HepG2 (cell line): ENCODE results near the gene SRCAP. TPM values are rescaled to one million over a fixed set of nuclear protein-coding genes. Genes with fewer than 3 reads are reported as not detected.

Experiments
- EHMT2 ChIP-seq: fragments of 200-600 bp; sonication (generic); IDR thresholded peaks from 2 replicates; pipeline ENCODE4 v1.7.0; 2017; ENCODE audit warnings: antibody characterized with exemption, low read depth, low read length, borderline replicate concordance
- ETV6 ChIP-seq: sonication (generic); formaldehyde crosslinking; conservative IDR thresholded peaks from 2 replicates; pipeline ENCODE4 v1.4.0; 2020; ENCODE audit warnings: missing genetic modification reagents
- HDAC2 ChIP-seq: sonication (generic); formaldehyde crosslinking; IDR thresholded peaks from 2 replicates; pipeline ENCODE4 v1.4.0; 2020; ENCODE audit warnings: missing genetic modification reagents
- HNRNPUL1 ChIP-seq: fragments of 200-400 bp; formaldehyde crosslinking; IDR thresholded peaks from 2 replicates; pipeline ENCODE4 v1.6.1; 2017; ENCODE audit warnings: low read depth, mild to moderate bottlenecking, low read length, moderate library complexity
- MTA1 ChIP-seq: sonication (generic); formaldehyde crosslinking; IDR thresholded peaks from 2 replicates; pipeline ENCODE4 v1.4.0; 2020; ENCODE audit warnings: missing genetic modification reagents, mild to moderate bottlenecking, borderline replicate concordance
- NCOA2 ChIP-seq: sonication (generic); formaldehyde crosslinking; IDR thresholded peaks from 2 replicates; pipeline ENCODE4 v1.8.0; 2022; ENCODE audit warnings: inconsistent platforms
- SMYD3 ChIP-seq: sonication (generic); formaldehyde crosslinking; IDR thresholded peaks from 2 replicates; pipeline ENCODE4 v1.8.1; 2023; ENCODE audit warnings: mild to moderate bottlenecking, missing genetic modification reagents
- ZFY ChIP-seq: sonication (generic); formaldehyde crosslinking; IDR thresholded peaks from 2 replicates; pipeline ENCODE4 v1.4.0; 2020; ENCODE audit warnings: missing genetic modification reagents
- ZNF138 ChIP-seq: sonication (generic); formaldehyde crosslinking; IDR thresholded peaks from 2 replicates; pipeline ENCODE4 v1.5.0; 2020; ENCODE audit warnings: mild to moderate bottlenecking, low read depth, missing genetic modification reagents
- ZNF317 ChIP-seq: sonication (generic); formaldehyde crosslinking; IDR thresholded peaks from 2 replicates; pipeline ENCODE4 v1.5.0; 2020; ENCODE audit warnings: mild to moderate bottlenecking, missing genetic modification reagents
- ZNF367 ChIP-seq: sonication (generic); formaldehyde crosslinking; IDR thresholded peaks from 2 replicates; pipeline ENCODE4 v1.4.0; 2020; ENCODE audit warnings: missing genetic modification reagents, borderline replicate concordance
- polyA plus RNA-seq, 8 experiments: library from polyadenylated mRNA; depleted of rRNA in 3 of 8; stranded (reverse) in 7 of 8; unstranded in 1 of 8; fragments of >200 nt; fragmentation: Illumina TruSeq in 4 of 8; extraction: Trizol in 4 of 8; gene quantifications; 2 replicates each; pipeline versions ENCODE4 v1.2.1 to v1.2.3, GENCODE V29; 2011 to 2016; ENCODE audit warnings: low read depth in 4 of 8, missing spikeins in 1 of 8, mixed read lengths in 1 of 8; ENCODE audit not compliant: insufficient read depth in 1 of 8
- total RNA-seq, 5 experiments: library from RNA; depleted of rRNA; stranded (reverse); fragments of >200 nt; fragmentation: Illumina TruSeq; extraction: Trizol; gene quantifications; 2 replicates each; pipeline ENCODE4 v1.2.3, GENCODE V29; 2016; ENCODE audit warnings: low read depth in 1 of 5
- TF ChIP-seq, protein P1 (sequence below): sonication (generic); formaldehyde crosslinking; conservative IDR thresholded peaks from 2 replicates; pipeline ENCODE4 v1.8.0; 2022; ENCODE audit warnings: mild to moderate bottlenecking, moderate library complexity, missing genetic modification reagents
- TF ChIP-seq, protein P2 (sequence below): sonication (generic); formaldehyde crosslinking; IDR thresholded peaks from 2 replicates; pipeline ENCODE4 v1.4.0; 2020; ENCODE audit warnings: missing genetic modification reagents, borderline replicate concordance
- TF ChIP-seq, protein P3 (sequence below): sonication (generic); formaldehyde crosslinking; IDR thresholded peaks from 2 replicates; pipeline ENCODE4 v1.4.0; 2020; ENCODE audit warnings: missing genetic modification reagents
- TF ChIP-seq, protein P4 (sequence below): sonication (generic); formaldehyde crosslinking; IDR thresholded peaks from 2 replicates; pipeline ENCODE4 v1.4.0; 2020; ENCODE audit warnings: missing genetic modification reagents, mild to moderate bottlenecking, borderline replicate concordance
- TF ChIP-seq, protein P5 (sequence below): sonication (generic); formaldehyde crosslinking; IDR thresholded peaks from 2 replicates; pipeline ENCODE4 v1.5.0; 2020; ENCODE audit warnings: missing genetic modification reagents

Gene SRCAP
- total and polyA plus RNA-seq, 2 of the 13 experiments (the other 11 are each of a cell fraction or from before 2014, with no cell fraction given) = 4.9 to 9.0 TPM

DNA sequence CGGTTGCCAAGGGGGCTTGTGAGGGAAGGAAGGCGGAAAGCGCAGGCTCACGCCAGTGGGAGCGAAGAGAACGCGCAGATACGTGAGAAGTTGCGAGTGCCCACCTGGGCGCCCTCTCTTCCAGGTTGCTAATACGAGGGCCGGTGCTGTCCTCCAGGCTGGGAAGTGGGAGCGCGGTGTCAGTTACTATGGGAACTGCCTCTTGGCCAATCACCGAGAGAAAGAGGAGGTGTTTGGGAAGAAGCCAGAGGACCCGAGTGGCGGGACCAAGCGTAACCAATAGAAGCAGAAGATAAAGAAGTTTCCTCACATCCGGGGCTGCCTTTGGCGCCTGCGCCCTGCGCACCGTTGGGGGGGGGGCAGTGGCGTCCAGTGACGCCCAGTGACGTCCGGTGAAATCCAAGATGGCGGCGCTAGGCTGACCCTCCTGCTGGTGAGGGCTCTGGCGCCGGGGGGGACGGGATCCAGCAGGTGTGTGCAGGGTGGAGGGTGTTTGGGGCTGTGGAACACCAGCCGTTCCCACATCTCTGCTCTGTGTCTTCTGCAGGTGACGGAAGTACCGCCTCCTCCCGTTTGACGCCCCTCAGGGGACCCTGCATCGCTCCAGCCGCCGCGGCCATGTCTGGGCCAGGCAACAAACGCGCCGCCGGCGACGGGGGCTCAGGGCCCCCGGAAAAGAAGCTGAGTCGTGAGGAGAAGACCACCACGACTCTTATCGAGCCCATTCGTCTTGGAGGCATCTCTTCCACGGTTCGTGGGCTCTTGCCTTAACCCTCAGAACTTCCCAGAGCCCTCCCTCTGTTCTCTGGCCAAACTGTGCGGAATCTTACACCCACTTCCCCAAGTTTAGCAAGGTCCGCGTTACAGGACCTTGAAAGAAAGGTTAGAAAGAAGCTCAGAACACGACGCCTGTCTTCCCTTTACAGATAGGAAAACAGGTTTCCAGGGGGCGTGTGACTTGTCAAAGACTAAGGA is 63.2 kb downstream of the SRCAP start, which contains the start of the genes CFAP119 and RNF40 (continued):
- TF ChIP-seq, protein P1, sequence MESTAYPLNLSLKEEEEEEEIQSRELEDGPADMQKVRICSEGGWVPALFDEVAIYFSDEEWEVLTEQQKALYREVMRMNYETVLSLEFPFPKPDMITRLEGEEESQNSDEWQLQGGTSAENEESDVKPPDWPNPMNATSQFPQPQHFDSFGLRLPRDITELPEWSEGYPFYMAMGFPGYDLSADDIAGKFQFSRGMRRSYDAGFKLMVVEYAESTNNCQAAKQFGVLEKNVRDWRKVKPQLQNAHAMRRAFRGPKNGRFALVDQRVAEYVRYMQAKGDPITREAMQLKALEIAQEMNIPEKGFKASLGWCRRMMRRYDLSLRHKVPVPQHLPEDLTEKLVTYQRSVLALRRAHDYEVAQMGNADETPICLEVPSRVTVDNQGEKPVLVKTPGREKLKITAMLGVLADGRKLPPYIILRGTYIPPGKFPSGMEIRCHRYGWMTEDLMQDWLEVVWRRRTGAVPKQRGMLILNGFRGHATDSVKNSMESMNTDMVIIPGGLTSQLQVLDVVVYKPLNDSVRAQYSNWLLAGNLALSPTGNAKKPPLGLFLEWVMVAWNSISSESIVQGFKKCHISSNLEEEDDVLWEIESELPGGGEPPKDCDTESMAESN (CRISPR knock-in tag) = peak; percentile 72; the same call in 1 of the 2 replicates
- TF ChIP-seq ZFY (CRISPR knock-in tag) = peak; percentile 59
- TF ChIP-seq ZNF367 (CRISPR knock-in tag) = 0 out of 2 replicates have a peak, but pooled peaks have one; percentile 51
- TF ChIP-seq, protein P2, sequence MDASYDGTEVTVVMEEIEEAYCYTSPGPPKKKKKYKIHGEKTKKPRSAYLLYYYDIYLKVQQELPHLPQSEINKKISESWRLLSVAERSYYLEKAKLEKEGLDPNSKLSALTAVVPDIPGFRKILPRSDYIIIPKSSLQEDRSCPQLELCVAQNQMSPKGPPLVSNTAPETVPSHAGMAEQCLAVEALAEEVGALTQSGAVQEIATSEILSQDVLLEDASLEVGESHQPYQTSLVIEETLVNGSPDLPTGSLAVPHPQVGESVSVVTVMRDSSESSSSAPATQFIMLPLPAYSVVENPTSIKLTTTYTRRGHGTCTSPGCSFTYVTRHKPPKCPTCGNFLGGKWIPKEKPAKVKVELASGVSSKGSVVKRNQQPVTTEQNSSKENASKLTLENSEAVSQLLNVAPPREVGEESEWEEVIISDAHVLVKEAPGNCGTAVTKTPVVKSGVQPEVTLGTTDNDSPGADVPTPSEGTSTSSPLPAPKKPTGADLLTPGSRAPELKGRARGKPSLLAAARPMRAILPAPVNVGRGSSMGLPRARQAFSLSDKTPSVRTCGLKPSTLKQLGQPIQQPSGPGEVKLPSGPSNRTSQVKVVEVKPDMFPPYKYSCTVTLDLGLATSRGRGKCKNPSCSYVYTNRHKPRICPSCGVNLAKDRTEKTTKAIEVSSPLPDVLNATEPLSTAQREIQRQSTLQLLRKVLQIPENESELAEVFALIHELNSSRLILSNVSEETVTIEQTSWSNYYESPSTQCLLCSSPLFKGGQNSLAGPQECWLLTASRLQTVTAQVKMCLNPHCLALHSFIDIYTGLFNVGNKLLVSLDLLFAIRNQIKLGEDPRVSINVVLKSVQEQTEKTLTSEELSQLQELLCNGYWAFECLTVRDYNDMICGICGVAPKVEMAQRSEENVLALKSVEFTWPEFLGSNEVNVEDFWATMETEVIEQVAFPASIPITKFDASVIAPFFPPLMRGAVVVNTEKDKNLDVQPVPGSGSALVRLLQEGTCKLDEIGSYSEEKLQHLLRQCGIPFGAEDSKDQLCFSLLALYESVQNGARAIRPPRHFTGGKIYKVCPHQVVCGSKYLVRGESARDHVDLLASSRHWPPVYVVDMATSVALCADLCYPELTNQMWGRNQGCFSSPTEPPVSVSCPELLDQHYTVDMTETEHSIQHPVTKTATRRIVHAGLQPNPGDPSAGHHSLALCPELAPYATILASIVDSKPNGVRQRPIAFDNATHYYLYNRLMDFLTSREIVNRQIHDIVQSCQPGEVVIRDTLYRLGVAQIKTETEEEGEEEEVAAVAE (CRISPR knock-in tag) = peak; percentile 87; the same call in 1 of the 2 replicates
- TF ChIP-seq, protein P3, sequence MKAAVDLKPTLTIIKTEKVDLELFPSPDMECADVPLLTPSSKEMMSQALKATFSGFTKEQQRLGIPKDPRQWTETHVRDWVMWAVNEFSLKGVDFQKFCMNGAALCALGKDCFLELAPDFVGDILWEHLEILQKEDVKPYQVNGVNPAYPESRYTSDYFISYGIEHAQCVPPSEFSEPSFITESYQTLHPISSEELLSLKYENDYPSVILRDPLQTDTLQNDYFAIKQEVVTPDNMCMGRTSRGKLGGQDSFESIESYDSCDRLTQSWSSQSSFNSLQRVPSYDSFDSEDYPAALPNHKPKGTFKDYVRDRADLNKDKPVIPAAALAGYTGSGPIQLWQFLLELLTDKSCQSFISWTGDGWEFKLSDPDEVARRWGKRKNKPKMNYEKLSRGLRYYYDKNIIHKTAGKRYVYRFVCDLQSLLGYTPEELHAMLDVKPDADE (CRISPR knock-in tag) = no peak; the same call in 1 of the 2 replicates
- TF ChIP-seq, protein P4, sequence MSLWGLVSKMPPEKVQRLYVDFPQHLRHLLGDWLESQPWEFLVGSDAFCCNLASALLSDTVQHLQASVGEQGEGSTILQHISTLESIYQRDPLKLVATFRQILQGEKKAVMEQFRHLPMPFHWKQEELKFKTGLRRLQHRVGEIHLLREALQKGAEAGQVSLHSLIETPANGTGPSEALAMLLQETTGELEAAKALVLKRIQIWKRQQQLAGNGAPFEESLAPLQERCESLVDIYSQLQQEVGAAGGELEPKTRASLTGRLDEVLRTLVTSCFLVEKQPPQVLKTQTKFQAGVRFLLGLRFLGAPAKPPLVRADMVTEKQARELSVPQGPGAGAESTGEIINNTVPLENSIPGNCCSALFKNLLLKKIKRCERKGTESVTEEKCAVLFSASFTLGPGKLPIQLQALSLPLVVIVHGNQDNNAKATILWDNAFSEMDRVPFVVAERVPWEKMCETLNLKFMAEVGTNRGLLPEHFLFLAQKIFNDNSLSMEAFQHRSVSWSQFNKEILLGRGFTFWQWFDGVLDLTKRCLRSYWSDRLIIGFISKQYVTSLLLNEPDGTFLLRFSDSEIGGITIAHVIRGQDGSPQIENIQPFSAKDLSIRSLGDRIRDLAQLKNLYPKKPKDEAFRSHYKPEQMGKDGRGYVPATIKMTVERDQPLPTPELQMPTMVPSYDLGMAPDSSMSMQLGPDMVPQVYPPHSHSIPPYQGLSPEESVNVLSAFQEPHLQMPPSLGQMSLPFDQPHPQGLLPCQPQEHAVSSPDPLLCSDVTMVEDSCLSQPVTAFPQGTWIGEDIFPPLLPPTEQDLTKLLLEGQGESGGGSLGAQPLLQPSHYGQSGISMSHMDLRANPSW (CRISPR knock-in tag) = no peak
- TF ChIP-seq ZNF317 (CRISPR knock-in tag) = peak; percentile 79; the same call in 1 of the 2 replicates
- TF ChIP-seq, protein P5, sequence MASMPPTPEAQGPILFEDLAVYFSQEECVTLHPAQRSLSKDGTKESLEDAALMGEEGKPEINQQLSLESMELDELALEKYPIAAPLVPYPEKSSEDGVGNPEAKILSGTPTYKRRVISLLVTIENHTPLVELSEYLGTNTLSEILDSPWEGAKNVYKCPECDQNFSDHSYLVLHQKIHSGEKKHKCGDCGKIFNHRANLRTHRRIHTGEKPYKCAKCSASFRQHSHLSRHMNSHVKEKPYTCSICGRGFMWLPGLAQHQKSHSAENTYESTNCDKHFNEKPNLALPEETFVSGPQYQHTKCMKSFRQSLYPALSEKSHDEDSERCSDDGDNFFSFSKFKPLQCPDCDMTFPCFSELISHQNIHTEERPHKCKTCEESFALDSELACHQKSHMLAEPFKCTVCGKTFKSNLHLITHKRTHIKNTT (CRISPR knock-in tag) = 0 out of 2 replicates have a peak, but pooled peaks have one; percentile 68
- TF ChIP-seq EHMT2 = no peak
- TF ChIP-seq HNRNPUL1 = no peak
- no peak; the same call in 1 of the 2 replicates for TF ChIP-seq ETV6 (CRISPR knock-in tag)
- no peak for TF ChIP-seq SMYD3 (CRISPR knock-in tag)
- TF ChIP-seq ZNF138 = 0 out of 2 replicates have a peak, but pooled peaks have one; percentile 63
- TF ChIP-seq MTA1 (CRISPR knock-in tag) = no peak
- TF ChIP-seq NCOA2 = 0 out of 2 replicates have a peak, but pooled peaks have one; percentile 42
- no peak; the same call in 1 of the 2 replicates for TF ChIP-seq HDAC2 (CRISPR knock-in tag)
